Kidney capillary endothelial cell (primary cell): ENCODE data around the gene EMC8.

Experiments
- DNase-seq: peaks from one replicate; pipeline ENCODE4 v3.0.0-alpha.2; 2018; ENCODE audit warnings: low spot score

Gene EMC8

DNA sequence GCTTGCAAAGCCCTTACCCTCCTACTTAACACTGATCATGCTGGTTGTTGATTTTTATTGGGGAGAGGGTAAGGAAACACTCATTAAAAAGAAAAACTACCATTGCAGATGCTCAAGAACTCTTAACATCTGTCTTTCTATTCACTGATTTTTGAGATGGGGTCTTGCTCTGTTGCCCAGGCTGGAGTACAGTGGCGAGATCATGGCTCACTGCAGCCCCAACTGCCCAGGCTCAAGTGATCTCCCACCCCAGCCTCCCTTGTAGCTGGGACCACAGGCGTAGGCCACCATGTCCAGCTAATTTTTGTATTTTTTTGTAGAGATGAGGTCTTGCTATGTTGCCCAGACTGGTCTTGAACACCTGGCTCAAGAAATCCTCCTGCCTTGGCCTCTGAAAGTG lies 14.5 kb downstream of the EMC8 start:
- DNase-seq, result no peak

GRCh38 chr16:85783441-85783840 lies 15.9 kb downstream of the EMC8 start:
- DNase-seq, result no peak

DNA sequence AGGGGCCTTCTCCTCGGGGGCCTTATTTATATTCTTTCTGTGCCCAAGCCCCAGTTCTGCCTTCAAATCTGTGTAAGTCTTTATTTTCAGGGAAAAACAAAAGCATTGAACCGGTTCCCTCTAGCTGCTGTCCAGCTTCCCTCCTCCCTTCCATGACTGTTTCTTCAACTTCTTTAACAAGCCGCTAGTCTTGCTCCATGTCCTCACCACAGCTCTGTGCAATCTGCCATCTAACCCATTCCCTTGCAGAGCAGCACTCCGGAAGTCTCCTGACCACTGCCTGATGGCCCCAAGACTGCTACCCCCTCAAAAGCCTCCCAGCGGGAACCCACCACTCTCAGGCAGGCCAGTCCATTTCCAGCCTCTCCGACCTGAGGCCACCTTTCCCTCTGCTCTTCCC lies 16.9 kb downstream of the EMC8 start:
- DNase-seq, result no peak

GRCh38 chr16:85781695-85782370 lies 17.5 kb downstream of the EMC8 start:
- DNase-seq, result no peak

DNA sequence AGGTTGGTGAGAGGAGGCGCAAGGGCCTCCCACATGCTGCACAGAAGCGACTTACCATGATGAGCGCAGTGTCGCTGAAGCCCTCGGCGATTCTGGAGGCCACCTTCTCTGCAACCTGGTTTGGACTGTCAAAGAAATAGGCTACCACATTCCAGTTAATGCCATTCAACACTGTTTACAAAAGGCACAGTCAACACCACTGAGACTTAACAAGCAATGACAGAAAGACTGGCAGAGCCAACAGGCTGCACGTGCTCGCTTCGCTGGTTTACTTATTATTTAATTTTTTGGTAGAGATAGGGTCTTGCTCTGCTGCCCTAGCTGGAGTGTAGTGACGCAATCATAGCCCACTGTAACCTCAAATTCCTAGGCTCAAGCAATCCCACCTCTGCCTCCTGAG lies 18.2 kb downstream of the EMC8 start:
- no peak for DNase-seq

DNA sequence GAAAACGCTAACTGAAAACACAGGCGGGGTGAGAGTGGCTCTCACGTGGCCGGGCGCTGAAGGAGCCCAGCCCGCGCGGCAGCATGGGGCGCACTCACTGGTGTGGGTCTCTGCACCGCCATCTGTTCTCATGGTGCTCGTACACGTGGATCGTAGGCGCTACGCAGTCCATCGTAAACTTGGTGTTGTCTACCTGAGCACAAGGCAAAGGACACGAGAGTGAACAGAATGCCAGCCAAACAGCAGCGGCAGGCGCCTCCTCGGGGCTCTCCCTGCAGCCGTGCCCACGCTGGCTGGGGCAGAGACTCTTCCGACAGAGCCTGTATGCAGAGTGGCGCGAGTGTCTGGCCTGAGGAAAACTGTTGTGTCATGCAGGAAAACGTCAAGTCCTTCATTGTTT lies 19.1 kb downstream of the EMC8 start:
- DNase-seq, result no peak

- DNase-seq, result peak; percentile 30
Measured at GRCh38 chr16:85778873-85779272, 20.5 kb downstream of the EMC8 start.

GRCh38 chr16:85777583-85778310 lies 21.6 kb downstream of the EMC8 start:
- no peak for DNase-seq

GRCh38 chr16:85774811-85775210 lies 24.5 kb downstream of the EMC8 start:
- DNase-seq, result no peak

DNA sequence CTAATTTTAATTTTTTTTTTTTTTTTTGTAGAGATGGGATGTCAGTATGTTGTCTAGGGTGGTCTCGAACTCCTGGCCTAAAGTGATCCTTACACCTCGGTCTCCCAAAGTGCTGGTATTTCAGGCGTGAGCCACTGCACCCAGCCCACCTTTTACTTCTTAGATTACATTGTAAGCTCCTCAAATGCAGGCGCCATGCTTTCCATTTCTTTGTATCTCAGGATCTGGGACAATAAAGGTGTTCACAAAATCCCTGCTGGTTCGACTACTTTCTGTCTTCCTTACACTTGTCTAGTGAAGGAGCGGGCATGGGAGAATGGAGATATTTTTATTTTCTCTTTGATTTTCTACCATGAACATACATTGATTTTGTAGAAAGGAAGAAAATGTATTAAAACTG lies 25.2 kb downstream of the EMC8 start:
- DNase-seq, result no peak

DNA sequence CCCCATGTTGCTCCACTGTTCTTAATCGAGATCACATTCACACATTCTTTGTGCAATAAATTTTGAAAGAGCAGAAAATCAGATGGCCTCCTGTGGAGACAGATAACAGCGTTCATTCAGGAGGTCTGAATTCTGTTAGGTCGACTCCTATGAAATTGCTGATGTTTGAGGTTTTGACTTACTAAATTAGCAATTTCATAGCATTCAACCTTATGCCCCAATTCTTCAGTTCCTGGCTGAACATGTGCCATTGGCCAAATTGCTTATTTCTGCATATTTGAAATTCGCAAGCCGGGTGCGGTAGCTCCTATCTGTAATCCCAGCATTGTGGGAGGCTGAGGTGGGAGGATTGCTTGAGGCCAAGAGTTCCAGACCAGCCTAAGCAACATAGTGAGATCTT lies 26.3 kb downstream of the EMC8 start:
- DNase-seq, result no peak

GRCh38 chr16:85770741-85771140 lies 28.6 kb downstream of the EMC8 start:
- DNase-seq, result no peak

DNA sequence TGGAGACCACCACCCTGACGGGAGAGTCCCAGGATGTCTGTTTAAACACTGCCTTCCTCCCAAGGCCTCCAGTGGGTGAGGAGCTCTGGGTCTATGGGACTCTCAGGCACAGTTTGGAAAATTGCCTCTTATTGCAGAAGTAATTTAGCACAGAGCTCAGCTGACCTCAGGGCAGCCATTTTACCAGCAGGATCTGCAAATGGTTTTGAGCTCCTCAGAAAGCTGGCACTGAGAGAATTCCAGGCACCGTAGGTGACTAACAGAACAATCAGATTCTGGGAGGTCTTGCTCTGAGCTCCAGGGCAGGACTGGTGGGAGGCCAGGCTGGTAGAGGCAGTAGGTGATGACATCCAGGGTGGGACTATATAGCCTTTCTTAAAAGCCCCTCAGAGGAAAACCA lies 31.1 kb downstream of the EMC8 start:
- no peak for DNase-seq

- peak; percentile 50 for DNase-seq
Measured at GRCh38 chr16:85767531-85767930, 31.8 kb downstream of the EMC8 start.

- DNase-seq, result no peak
Measured at GRCh38 chr16:85765767-85766166, 33.6 kb downstream of the EMC8 start.

DNA sequence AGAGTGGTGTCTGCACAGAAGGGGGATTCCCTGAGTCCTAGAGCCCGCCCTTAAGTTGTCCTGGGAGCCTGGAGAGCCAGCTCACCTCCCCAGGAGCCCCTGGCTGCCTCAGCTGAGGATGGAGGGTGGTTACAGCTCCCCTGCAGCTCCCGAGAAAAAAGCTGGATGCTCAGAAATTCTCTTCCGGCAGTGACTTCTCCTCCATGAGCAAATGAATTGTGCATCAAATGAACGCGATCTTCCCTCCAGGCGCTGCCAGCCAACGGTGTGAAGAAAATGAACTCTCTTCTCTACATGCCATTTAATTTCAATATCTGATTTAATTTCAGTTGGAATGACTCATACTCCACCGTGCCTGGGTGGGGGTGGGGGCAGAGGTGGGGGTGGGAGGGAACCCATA lies 34.1 kb downstream of the EMC8 start:
- no peak for DNase-seq

DNA sequence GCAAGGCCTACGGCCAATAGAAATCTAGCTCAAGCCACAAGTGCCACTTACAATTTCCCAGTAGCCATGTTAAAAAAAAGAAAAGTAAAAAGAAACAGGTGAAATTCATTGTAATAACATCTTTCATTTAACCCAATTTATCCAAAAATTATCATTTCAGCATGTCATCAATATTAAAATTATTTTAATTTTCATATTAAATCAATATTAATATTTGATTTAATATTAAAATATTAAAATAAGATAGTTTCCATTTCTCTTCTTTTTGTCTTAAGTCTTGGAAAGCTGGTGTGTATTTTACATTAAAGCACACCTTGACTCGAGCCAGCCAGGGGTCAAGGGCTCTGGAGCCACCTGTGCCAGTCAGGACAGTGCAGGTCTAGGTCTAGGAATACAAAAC lies 35.7 kb downstream of the EMC8 start:
- no peak for DNase-seq

DNA sequence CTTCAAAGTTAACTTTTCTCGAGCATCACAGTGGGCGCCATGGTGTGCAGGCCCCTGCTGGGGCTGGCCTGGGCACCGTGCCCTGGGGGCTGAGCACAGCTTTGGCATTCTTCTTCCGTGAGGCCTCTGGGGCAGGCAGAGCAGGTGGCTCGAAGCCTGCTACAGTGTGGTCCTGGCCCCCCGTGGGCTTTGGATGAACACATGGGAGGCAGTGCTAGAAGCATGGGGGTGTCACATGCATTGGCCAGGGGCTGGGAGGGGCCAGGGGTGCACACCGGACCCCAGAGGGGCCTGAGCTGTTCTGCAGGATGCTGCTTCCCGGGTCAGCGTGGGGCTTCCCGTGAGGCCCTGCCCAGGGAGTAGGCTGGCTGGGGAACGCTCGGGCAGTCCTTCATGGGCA lies 36.4 kb downstream of the EMC8 start:
- no peak for DNase-seq

- DNase-seq, result no peak
Measured at GRCh38 chr16:85761861-85762260, 37.5 kb downstream of the EMC8 start.

DNA sequence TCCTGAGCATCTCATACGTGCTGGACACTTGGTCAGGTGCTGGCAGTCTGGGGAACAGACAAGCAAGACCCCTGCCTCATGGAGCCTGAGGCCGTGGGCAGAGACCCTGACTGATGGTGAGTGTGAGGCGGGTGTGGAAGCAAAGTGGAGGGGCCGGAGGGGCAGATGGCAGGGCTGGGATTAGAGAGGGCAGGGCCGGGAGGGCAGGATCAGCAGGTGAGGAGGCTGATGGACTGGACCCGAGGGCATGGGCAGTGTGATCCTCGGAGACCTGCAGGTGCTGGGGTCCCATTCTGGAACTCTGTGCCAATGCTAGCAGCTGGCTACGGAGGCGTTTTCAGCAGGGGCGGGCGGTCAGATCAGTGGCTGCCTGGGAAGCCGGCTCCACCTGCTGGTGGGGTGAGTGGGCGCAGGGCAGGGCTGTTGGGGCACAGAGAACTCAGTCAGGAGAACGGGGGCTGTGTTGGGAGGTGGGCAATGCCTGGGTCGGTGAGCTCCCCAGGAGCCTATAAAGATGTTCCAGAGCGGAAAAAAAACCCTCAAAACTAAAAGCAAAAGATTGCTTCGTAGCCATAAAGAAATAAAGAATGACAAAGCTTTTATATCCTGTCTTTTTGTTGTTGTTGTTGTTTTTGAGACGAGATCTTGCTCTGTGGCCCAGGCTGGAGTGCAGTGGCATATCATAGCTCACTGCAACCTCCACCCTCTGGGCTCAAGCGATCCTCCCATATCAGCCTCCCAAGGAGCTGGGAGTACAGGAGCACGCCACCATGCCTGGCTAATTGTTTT lies 39.5 kb downstream of the EMC8 start:
- no peak for DNase-seq

GRCh38 chr16:85759136-85759535 lies 40.2 kb downstream of the EMC8 start:
- DNase-seq, result no peak

- no peak for DNase-seq
Measured at GRCh38 chr16:85757341-85757822, 42.0 kb downstream of the EMC8 start.
